NCI-H524 (cell line): ENCODE results near the gene COBL.

ENCODE experiments used
- DNase-seq, 2 experiments: peaks; one replicate each; lab custom pipeline; 2025; lab: John Stamatoyannopoulos, UW

COBL gene

DNA sequence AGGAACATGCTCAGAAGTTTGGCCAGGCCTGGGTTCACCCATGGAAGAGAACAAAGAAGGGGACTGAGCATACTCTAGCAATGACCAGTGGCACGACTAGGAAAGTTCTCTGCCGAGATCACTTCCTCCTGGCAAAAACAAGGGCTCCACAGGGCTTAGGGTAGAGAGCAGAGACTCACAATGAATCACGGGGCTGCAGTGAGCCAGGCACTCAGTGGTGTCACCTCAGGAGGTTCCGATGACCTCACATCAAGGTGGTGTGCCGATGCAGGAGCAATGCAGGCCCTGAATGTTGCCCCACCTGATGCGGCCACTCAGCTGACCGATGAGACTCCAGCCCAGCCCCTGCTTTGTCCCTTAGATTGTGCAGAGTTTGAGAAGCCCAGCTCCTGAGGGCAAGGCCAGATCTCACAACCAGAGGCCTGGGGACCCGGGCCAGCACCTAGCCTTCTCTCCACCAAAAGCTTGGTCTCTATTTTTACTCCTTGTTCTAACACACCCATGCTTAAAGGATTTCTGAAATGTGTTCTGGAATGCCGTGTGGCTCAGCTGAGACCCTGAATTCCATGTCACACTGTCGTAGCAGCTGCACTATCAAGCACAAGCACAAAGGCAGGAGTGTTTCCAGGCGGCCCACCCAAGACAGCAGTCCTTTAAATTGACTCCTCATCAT, 60.9 kb downstream of the COBL start:
- DNase-seq = no peak

DNA sequence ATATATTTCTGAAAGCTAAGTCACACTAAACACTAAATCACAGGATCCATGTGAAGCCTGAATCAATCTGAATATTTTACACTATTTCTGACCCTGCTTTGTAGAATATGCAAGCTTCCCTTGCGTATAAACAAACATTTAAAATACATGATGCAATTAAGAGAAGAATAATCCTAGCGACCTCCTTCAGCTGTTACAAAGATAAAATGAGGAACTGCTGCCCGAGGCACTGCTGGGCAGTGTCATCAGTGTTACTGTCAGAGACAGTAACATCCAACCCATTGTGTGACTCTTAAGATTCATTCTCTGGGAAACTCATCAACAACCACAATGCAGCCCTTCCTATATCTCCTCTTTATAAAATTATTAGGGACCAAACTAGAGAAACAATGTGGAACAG, 61.6 kb downstream of the COBL start:
- no peak for DNase-seq

DNA sequence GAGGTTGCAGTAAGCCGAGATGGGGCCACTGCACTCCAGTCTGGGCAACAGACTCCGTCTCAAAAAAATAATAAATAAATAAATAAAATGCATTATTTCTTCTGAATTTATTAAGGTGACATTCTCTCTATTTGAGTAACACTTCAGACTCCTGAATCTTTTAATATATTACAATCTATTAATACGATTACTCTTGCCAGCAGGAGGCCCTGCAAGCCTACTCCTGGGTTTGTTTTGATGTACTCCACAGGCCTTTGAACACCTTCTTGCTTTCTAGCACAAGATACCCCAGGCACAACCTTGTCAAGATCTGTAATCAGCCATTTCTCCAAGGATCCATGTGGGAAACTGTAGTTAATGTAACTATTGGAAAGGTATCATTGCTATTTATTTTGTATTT, 63.5 kb downstream of the COBL start:
- peak in 1 of 2 experiments; percentile 55 for DNase-seq

DNA sequence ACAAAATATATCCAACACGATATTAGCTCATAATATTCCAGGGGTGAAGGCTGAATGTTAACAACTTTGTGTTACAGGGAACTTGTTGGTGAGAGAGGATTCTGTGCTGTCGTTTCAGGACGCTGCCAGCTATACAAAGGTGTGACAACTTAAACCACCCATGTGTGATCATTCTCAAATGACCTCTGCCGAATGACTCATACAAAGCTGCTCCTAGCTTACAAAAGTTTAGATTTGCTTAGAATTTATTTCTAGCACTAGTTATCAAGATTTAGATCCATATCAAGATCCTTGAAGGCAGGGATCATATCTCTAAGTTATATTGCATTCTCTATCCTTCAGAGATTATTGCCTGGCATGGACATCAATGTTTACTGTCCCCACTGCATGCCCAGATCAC, 65.3 kb downstream of the COBL start:
- no peak for DNase-seq

DNA sequence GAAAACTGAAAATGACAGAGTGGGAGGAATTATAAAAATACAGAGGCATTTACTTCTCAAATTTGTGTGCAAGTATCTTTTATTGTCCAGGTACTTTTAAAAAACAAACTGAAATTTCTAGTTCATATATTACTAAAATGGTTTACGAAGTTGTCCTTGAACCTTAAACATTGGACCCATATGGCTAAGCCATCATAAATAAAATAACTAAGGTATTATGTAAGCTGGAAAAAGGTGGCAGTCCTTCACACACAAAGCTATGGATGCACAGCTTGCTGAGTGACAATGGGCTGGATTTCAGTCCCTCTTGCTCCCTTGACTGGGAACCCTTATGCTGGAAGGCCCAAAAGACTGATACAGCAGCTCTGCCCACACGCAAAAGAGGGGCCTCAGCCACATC, 66.1 kb downstream of the COBL start:
- no peak for DNase-seq

DNA sequence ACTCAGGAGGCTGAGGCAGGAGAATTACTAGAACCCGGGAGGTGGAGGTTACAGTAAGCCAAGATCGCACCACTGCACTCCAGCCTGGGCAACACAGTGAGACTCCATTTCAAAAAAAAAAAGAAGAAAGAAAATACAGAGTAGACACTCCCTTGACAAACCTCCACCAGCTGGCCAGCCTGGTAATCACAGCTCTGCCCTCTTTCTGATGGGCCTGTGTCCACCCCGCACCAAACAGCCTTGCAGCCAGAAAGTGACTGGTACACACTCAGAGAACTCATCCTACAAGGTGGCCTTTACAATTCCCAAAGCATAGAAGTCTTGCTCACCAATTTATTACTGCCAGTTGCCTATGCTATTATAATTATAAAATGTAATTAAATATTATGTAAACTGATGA, 66.6 kb downstream of the COBL start:
- DNase-seq = no peak

DNA sequence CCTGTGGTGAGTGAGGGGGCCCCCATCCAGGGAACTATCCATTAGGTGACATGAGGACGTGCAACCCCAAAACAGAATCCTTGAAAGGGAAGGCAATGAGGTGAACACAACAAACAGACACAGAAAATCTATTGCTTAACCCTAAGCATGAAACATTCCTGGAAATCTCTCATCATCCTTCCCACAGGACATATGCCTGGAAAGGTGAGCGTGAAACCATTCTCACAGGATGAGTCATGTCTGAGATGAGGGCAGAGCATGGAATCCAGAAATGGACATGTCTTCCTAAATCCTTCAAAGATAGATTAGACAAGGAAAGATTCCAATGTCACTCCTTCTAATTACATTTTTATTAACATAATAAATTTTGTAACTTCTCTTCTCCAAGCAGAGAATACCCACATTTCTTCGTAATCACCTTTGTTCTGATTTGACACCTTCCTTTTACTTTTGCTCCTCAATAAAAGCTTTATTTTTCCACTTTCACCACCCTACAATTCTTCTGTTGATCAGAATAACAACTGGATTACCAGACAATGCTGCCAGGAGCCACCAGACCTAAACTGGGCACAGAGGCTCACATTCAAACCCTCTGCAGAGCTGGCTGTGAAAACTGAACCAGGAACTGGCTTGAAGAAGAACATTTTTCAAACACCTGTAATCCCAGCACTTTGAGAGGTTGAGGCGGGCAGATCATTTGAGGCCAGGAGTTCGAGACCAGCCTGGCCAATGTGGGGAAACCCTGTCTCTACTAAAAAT, 67.2 kb downstream of the COBL start:
- DNase-seq = no peak

DNA sequence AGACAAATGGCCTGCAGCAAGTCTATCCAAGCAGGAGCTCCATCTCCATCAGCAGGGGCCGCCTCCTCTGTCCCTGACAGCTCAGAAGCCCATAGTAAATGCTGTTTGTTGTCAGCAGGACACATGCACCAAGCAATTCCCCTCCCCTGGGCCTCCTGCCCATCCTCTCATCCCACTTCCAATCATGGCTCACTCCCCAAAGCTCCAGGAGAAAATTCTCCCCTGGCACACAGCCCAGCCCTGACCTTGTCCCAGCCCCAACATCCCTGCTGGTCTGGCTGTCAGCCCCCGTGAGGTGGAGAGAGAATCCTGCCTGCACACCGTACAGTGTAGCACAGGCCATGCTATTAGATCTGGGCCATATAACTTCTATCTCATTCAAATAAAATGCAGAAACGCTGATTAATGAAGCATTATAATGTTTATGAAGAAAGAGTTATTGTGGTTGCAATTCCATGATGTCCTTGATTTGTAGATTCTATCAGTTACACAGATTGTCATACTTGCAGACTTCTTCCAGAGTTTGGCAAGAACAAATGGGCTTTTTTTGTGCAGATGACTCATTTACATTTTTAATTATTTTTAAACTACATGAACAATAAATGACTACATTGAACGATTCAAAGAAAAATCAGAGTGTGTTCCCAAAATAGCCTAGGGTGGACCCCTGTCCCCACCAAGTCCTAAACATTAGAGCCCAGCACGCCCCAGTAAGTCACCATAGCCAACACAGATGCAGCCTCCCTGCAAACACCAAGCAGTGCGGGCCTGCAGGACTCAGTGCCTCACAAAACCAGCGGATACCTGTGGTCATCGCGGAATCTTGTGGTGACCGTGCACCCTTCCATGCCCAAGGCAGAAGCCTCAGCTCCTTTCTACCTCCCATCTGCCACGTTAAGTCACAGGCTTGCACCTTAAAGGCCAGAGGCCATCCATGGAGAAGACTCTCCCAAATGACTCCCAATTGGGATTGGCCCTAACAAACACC, 70.1 kb downstream of the COBL start:
- DNase-seq = peak in 1 of 2 experiments; percentile 38

DNA sequence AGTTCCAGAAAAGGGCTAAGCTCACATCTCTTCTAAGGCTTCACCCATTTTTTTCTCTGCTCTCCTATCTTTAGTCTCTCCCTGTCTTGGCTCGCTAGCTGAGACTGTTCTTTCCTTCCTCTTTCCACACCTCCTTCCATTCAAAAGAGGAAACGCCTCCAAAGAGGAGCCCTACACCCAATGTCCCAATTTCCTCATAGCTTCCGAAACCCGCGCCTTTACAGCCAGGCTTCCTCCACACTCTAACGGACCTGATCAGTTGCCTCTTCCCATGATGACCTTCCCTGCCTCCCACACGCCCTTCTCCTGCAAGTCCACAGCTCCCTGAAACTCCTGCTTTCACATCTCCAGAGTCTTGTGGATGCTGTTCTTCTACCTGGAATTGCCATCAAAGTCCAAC, 71.7 kb downstream of the COBL start:
- DNase-seq = no peak

DNA sequence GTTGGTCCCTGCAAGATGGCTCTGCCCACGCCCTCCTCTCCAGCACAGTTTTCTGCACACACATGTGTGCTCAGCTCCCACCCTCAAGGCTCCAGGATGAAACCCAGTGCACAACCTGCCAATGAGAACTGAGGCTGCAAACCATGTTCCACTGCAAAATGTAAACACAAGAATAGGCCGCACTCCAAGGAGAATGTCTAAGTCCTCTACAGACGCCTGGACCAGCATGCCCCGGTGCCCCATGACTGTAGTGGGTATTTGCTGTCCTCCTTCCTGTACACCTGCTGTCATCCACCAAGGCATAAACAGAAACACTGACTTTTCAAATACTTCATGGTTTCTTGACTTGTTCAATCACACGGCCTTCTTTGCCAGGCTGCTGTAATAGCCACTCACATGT, 72.6 kb downstream of the COBL start:
- DNase-seq = no peak

DNA sequence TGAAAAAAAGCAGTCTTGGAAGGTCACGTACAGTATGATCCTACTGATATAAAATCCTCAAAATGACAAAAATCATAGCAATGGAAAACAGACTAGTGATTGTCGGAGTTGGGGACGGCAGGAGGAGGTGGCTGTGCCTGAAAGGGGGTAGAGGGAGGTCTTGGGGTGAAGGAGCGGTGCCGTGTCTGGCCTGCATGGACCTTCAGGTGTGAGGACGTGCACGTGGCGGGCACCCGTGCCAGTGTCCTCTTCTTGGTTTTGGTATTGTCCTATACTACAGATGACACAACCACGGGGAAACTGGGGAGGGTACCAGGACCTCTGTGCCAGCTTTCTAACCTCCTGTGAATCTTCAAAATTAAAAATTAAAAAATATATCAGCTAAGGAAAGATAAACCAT, 73.0 kb downstream of the COBL start:
- no peak for DNase-seq

DNA sequence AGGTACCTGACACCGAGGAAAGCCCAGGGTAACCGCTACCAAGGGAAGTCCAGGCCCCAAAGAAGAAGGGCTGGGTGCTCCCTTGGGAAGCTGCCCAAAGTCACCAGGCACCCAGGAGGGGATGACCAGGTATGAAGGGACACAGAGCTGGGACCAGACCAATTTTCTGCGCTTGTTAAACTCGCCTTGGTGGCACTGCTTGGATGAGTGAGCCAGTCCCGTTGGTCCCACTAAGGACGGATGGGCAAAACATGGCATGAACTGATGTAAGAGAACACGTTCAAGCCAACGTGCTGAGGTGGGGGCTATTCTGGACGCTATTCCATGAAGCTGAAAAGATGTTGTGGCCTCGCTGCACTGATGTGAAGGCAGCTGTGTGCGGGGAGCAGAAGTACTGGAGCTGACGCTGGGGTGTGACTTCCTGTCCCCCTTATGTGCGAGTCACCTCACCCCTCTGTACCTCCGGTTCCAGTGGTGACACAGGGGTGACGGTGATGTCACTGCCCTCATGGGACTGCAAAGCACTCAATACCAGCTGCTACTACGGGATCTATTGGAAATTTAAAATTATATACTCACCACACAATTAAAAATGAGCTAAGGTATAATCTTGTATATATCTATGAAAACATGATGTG, 73.6 kb downstream of the COBL start:
- no peak for DNase-seq

DNA sequence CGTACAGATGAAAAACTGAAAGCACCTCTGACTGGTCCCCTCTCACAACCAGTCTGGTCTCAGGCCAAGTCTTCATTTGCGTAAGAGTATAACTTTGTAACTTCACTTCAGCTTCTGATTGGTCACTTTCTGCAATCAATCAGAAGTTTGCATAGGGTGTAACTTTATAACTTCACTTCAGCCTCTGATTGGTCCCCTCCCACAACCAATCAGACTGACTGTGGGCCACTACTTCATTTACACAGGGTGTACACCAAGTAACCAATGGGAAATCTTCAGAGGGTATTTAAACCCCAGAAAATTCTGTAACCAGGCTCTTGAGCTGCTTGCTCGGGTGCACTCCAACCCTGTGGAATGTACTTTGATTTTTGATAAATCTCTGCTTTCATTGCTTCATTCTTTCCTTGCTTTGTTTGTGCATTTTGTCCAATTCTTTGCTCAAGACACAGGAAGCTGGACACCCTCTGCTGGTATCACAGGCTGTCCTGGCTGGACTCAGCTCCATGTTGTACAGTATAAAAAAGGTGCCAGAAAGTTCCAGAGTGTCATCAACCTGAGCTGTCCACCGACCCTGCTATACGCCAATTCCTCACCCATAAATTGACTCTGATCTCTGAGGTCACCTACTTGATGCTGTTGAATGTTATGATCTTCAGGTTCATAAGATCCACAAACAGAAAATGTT, 74.5 kb downstream of the COBL start:
- no peak for DNase-seq

DNA sequence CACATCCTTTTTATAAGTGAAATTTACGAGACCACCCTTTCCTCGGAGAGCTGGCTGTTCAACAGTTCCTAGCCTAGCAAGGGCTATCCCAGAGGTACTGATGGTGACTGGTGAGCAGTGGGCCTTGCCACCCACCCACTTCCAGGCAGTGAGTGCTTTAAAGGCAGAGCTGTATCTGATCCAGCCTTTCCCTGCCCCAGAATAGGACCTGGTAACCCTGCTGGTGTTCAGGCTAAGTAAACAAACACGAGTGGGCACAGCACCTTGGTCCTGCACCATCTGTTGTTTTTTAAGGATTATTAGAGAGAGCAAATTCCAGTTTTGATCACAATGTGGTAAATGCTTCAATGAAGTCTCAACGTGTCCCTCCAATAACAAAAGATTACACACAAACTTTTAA, 75.7 kb downstream of the COBL start:
- peak in 1 of 2 experiments; percentile 56 for DNase-seq

DNA sequence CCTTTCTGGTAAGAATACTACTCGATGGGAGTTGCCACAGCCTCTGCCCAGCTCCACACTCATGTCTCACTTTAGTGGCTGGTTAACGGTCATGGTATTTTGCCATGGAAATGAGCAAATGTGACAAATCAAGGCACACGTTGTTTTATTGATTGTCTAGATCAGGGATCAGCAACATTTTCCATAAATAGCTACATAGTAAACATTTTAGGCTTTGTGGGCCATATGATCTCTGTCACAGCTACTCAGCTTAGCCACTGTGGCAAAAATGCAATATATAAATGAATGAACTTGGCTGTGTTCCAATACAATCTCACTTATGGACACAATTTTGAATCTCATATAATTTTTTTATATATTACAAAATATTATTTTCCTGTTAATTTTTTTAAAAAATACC, 76.9 kb downstream of the COBL start:
- no peak for DNase-seq

DNA sequence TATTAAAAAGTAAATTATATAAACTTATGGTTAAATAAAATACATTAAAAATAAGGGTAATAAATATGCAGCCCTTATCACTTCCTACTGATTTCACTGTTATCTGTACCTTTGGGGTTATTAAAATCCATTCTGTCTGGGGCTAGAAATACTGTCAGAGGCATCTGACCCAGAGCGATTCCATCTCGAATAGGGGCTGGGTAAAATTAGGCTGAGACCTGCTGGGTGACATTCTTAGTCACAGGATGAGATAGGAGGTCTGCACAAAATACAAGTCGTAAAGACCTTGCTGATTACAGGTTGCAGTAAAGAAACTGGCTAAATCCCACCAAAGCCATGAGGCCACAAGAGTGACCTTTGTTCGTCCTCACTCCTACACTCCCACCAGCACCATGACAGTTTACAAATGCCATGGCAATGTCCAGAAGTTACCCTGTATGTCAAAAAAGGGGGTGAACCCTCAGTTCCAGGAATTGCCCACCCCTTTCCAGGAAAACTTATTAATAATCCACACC, 77.6 kb downstream of the COBL start:
- DNase-seq = no peak

DNA sequence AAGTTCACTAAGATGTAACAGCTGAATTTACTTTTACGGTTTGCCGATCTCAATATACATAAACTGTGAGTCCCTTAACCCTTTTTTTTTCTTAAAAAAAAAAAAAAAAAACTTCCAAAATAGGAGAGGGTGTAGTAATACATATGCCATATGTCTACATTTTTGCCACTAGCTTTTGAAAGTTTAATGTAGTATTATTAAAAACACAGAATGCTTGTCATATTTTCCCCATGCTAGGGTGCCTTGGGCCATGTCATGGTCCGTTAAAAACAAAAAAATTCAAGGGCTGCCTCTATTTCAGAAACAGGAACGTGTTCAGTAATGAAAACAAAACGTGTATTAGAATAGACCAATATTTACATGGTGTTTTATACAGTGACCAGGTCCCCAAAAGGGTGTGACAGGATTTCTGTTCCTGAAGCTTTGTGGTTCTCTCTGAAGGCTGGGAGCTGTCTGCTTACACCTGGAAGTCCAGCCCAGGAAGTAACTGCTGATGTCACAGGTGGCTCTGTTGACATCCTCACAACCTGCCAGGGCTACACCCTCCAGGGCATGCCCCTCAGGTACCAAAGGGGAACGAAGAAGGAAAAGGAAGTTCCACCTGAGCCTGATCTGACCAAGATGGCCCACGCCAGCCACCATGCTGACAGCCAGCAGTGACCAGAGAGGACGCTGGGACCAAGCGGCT, 79.0 kb downstream of the COBL start:
- DNase-seq = no peak

DNA sequence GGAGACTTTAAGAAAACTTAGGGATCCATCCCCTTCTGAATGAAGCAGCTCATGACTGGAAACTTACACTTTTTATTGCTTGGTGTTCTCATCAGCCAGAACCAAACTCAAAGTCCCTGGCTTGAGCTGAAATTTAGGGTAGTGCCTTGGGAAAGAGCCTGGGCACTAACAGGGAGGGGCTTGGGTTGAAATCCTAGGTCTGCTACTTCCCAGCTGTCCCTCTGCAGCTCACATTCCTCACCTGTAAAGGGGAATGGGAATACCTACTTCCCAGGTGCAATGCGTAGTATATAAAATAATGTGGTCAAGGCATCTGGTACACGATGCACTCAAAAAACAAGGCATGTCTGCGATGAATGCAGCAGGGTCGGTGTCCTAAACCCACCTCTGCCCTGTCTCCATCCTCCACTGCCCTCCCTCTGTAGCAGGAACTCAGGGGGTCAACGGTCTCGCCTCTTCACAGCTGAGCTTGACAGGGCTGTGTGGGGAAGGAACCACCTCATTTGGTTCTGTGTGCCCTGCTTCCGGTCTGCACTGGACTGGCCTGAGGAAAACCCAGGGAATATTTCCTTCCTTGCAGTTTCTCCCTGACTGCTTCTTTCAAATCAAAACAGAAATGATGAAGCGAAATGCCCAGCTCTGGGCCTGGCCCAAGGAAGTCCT, 80.0 kb downstream of the COBL start:
- DNase-seq = no peak

DNA sequence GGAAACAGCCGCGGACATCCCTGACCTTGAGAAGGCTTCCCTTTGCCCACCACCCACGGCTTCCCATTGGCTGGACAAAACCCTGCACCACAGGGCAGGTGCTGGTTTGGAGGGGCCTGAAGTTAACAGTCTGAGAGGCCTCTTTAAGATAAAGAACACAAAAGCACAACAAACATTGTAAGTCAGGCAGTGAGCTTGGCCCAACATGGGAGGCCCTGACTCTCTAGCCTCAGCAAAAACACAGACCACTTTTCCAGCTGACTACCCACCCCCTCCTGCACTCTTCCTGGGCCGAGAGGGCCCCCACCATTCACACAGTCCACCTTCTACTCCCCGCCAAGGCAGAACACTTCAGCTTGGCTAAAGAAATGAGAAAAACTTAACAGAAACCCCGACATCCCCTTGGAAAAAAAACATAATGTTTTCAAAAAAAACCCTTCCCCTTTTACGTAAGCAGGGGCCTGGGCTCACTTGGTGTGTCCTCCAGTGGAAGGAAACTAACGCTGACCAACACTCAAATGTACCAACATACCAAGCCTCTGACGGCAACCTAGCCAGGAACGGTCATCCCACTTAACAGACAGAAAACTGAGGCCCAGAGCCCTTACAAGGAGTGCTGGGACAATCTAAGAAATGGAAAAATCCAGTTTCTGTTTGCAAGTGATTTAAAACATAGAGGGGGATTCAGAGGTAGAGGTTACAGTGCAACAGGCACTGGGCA, 80.9 kb downstream of the COBL start:
- DNase-seq = no peak
